SK-N-MC (cell line): Measurements from ENCODE around the gene PAIP2.

Experiments
- EZH2 ChIP-seq: fragments of 200-600 bp; sonication (generic); IDR thresholded peaks from one replicate; pipeline ENCODE4 v1.6.1; 2017; ENCODE audit warnings: antibody characterized with exemption
- FOXP2 ChIP-seq: optimal IDR thresholded peaks from 2 replicates; pipeline ENCODE3; 2011; ENCODE audit warnings: mild to moderate bottlenecking, moderate library complexity; ENCODE audit not compliant: insufficient read depth; ENCODE audit errors: extremely low read length, control extremely low read depth
- POLR2AphosphoS5 ChIP-seq: IDR thresholded peaks from 2 replicates; pipeline ENCODE4 v1.6.1; 2012; ENCODE audit warnings: mild to moderate bottlenecking, low read depth, low read length, borderline replicate concordance

- TF ChIP-seq EZH2 (no peak), POLR2AphosphoS5 (no peak), FOXP2 (no peak)
Observed at GRCh38 chr5:139358064-139358463, 16.4 kb downstream of the PAIP2 start.
